CD4-positive, alpha-beta T cell treated with Interferon gamma for 1 hour (primary cell): ENCODE results near the gene SLC26A8.
"Not testable (repeated sequence)": the region's sequence is repeated elsewhere in the genome, so short reads cannot be mapped to it uniquely, and the experiment has no call there.

ENCODE experiments used
- DNase-seq: peaks from one replicate; pipeline ENCODE4 v3.0.0-alpha.2; 2020

Gene SLC26A8

GRCh38 chr6:36000451-36000850, 24.0 kb downstream of the SLC26A8 start:
- DNase-seq, result no peak

- DNase-seq, result no peak
Measured at GRCh38 chr6:35993150-35993549, 31.3 kb downstream of the SLC26A8 start.

- not testable (repeated sequence) for DNase-seq
Measured at GRCh38 chr6:35988047-35988446, 36.4 kb downstream of the SLC26A8 start.

- no peak for DNase-seq
Measured at GRCh38 chr6:35984701-35985100, 39.7 kb downstream of the SLC26A8 start.

GRCh38 chr6:35980991-35981645, 43.3 kb downstream of the SLC26A8 start:
- no peak for DNase-seq

GRCh38 chr6:35980126-35980525, 44.3 kb downstream of the SLC26A8 start:
- not testable (repeated sequence) for DNase-seq

- DNase-seq, result no peak
Measured at GRCh38 chr6:35977308-35977707, 47.1 kb downstream of the SLC26A8 start.

GRCh38 chr6:35973670-35974222, 50.7 kb downstream of the SLC26A8 start:
- DNase-seq, result no peak

- no peak for DNase-seq
Measured at GRCh38 chr6:35972471-35973367, 51.7 kb downstream of the SLC26A8 start.

- DNase-seq, result no peak
Measured at GRCh38 chr6:35970181-35970580, 54.3 kb downstream of the SLC26A8 start.

- no peak for DNase-seq
Measured at GRCh38 chr6:35969646-35970045, 54.8 kb downstream of the SLC26A8 start.

GRCh38 chr6:35968821-35969220, 55.6 kb downstream of the SLC26A8 start:
- no peak for DNase-seq

- DNase-seq, result no peak
Measured at GRCh38 chr6:35967076-35967774, 57.2 kb downstream of the SLC26A8 start.

- no peak for DNase-seq
Measured at GRCh38 chr6:35962779-35963560, 61.5 kb downstream of the SLC26A8 start.

- no peak for DNase-seq
Measured at GRCh38 chr6:35960187-35960586, 64.3 kb downstream of the SLC26A8 start.

GRCh38 chr6:35955970-35956369, 68.5 kb downstream of the SLC26A8 start:
- DNase-seq, result no peak

- no peak for DNase-seq
Measured at GRCh38 chr6:35955521-35955920, 68.9 kb downstream of the SLC26A8 start.

GRCh38 chr6:35955071-35955470, 69.4 kb downstream of the SLC26A8 start:
- DNase-seq, result no peak

- DNase-seq, result no peak
Measured at GRCh38 chr6:35954333-35954732, 70.1 kb downstream of the SLC26A8 start.

- no peak for DNase-seq
Measured at GRCh38 chr6:35948725-35949124, 75.7 kb downstream of the SLC26A8 start.

- DNase-seq, result no peak
Measured at GRCh38 chr6:35945650-35946025, 78.8 kb downstream of the SLC26A8 start.

- DNase-seq, result no peak
Measured at GRCh38 chr6:35943390-35943789, 81.1 kb downstream of the SLC26A8 start.

- no peak for DNase-seq
Measured at GRCh38 chr6:35942355-35942754, 82.1 kb downstream of the SLC26A8 start.
